ENCODE data around the gene PSMD4. TPM values are rescaled to one million over a fixed set of nuclear protein-coding genes. Genes with fewer than 3 reads are reported as not detected.

PSMD4 gene
- 235 and 269 TPM in 2 replicates for total RNA-seq

DNA sequence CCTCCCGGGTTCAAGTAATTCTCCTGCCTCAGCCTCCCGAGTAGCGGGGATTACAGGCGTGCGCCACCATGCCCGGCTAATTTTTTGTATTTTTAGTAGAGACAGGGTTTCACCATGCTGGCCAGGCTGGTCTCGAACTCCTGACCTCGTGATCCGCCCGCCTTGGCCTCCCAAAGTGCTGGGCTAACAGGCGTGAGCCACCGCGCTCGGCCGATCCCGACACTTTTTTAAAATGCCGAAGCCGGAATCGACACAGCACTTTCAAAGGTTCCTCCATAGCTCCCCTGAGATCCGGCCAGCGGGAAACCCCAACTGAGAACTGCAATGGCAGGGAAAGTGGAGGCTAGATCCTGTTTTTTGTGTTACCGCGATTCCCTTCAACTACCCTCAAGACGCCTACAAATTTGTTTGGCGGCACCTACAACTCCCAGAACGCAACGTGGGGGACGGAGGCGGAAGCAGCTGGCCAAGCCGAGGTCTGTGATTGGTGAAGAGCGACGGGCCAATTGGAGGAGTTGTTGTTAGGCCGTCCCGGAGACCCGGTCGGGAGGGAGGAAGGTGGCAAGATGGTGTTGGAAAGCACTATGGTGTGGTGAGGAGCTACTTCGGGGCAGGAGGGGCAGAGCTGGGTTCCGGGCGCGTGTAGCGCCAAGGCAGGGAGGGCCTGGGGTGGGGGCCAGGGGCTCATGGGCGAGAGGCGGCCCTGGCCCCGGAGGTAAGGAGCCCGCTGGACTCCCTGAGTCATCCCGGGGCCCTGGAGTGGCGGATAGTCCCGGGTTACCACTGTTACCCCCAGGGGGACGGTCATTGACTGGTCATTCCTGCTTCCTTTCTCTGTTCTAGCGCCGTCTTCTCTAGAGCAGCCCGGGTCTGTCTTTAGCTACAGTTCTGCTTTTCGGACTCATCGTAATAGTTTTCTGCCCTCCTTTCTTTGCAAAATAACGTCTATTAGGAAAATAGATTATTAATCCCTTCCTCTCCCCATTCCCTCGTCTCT lies at the start of gene PSMD4:
Gene PSMD4, plus strand, starts transcription at position 518 of the 997 bp plus-strand sequence. Its CDS starts 49 bp downstream, at position 567.

DNA sequence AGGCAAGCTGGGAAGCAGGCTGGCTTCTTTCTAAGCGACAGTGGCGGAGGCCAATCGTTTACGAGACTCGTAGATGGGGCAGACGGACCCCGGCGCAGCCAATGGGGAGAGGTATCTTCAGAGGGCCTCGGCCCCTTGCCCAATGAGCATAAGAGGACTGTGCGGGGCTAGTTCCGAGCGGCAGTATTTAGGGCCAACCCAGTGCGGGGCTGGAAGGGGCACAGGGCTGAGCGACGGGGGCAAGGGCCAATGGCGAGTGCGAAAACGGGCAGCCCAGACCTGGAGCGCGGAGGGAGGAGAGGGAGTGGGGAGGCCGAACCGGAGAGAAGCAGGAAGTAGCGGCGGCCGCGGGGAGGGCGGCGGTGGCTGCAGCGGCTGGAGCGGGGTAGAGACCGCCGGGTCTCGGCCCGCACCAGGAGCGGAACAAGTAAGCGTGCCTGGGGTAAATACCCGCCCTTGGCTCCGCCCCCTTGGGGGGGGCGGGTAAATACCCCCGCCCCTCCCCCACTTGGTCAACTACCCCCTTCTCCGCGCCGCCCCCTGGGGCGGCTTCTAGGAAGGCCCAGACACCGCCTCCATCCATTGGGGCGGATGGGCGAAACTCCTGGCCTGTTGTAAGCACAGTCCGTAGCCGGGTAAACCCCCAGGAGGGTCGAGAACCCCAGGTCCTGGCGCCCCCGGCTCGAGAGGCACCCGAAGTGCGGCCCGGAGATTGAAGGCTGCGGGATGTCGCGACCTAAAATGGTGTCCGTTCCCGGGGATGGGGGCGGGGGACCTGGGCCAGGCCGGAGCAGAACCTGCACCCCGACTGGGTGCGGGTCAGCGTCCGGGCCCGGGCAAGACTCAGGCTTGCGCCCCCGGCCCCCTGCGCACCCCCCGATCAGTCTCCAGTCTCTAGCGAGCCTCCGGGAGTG lies 27.7 kb downstream of the PSMD4 start, which contains the start of gene ZNF687:
Gene ZNF687, plus strand, starts transcription at position 331 of the 914 bp plus-strand sequence. CDS start 3,993 bp downstream, outside the sequence.

Other genes with a start within 250 kb of the PSMD4 start
- 12.9 and 17.9 TPM in 2 replicates for gene MINDY1, start 247.8 kb upstream of the PSMD4 start, total RNA-seq
- 4.4 and 6.6 TPM in 2 replicates for gene PRUNE1, start 246.3 kb upstream of the PSMD4 start, total RNA-seq
- not detected in 2 replicates for gene BNIPL, start 218.1 kb upstream of the PSMD4 start, total RNA-seq
- 1.9 and 2.6 TPM in 2 replicates for gene C1orf56, start 207.0 kb upstream of the PSMD4 start, total RNA-seq
- 34.0 and 42.4 TPM in 2 replicates for gene CDC42SE1, start 195.1 kb upstream of the PSMD4 start, total RNA-seq
- 11.5 and 13.5 TPM in 2 replicates for gene MLLT11, start 194.3 kb upstream of the PSMD4 start, total RNA-seq
- 11.9 and 14.4 TPM in 2 replicates for gene GABPB2, start 184.0 kb upstream of the PSMD4 start, total RNA-seq
- 1.4 and 3.4 TPM in 2 replicates for gene SEMA6C, start 108.1 kb upstream of the PSMD4 start, total RNA-seq
- gene TNFAIP8L2, start 98.1 kb upstream of the PSMD4 start, total RNA-seq = not detected in 2 replicates
- 4.9 and 8.3 TPM in 2 replicates for gene LYSMD1, start 88.8 kb upstream of the PSMD4 start, total RNA-seq
- gene SCNM1, start 88.6 kb upstream of the PSMD4 start, total RNA-seq = 18.6 and 29.1 TPM in 2 replicates
- gene TMOD4, start 78.8 kb upstream of the PSMD4 start, total RNA-seq = not detected in 2 replicates
- gene VPS72, start 64.5 kb upstream of the PSMD4 start, total RNA-seq = 47.3 and 58.8 TPM in 2 replicates
- 55.3 and 69.5 TPM in 2 replicates for gene PIP5K1A, start 56.2 kb upstream of the PSMD4 start, total RNA-seq
- gene ZNF687, start 27.6 kb downstream of the PSMD4 start, total RNA-seq = 15.1 and 24.5 TPM in 2 replicates
- gene PI4KB, start 72.7 kb downstream of the PSMD4 start, total RNA-seq = 78.7 and 82.9 TPM in 2 replicates
- 49.0 and 49.4 TPM in 2 replicates for gene RFX5, start 92.5 kb downstream of the PSMD4 start, total RNA-seq
- 49.6 and 53.0 TPM in 2 replicates for gene SELENBP1, start 118.0 kb downstream of the PSMD4 start, total RNA-seq
- 401 and 482 TPM in 2 replicates for gene PSMB4, start 144.8 kb downstream of the PSMD4 start, total RNA-seq
- gene POGZ, start 204.8 kb downstream of the PSMD4 start, total RNA-seq = 14.7 and 15.3 TPM in 2 replicates